Medulla oblongata (tissue), 1 donor: ENCODE results near the gene C12orf43.

Experiments used
- DNase-seq: peaks from one replicate; pipeline ENCODE4 v3.0.0-alpha.2; 2015; ENCODE audit errors: extremely low spot score

Gene C12orf43

GRCh38 chr12:121030576-121031212 is 14.4 kb upstream of the C12orf43 start:
- no peak for DNase-seq

DNA sequence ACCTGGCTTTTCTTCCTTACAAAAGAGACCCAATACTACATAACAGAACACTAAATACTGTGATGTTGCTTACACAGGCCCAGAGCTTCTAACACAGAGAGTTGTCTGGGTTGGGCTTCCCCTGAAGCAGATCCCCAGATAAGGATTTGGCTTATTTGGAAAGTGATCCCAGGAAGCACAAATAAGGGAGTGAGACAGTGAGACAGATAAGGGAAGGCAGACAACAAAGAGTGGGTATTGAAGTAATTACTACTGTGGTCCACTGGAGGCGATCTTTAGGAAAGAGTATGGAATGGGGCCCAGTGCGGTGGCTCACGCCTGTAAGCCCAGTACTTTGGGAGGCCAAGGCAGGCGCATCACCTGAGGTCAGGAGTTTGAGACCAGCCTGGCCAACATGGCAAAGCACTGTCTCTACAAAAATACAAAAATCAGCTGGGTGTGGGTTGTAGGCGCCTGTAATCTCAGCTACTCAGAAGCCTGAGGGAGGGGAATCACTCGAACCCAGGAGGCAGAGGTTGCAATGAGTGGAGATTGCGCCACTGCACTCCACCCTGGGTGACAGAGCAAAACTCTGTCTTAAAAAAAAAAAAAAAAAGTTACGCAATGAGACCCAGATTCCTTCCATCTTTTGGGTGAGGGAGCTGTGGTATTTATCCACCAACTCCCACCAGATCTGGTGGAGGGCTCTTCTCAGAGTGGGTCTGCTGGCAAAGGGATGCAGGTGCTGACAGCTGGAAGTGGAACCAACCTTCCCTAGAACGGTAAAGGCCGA is 10.2 kb upstream of the C12orf43 start:
- DNase-seq: no peak

DNA sequence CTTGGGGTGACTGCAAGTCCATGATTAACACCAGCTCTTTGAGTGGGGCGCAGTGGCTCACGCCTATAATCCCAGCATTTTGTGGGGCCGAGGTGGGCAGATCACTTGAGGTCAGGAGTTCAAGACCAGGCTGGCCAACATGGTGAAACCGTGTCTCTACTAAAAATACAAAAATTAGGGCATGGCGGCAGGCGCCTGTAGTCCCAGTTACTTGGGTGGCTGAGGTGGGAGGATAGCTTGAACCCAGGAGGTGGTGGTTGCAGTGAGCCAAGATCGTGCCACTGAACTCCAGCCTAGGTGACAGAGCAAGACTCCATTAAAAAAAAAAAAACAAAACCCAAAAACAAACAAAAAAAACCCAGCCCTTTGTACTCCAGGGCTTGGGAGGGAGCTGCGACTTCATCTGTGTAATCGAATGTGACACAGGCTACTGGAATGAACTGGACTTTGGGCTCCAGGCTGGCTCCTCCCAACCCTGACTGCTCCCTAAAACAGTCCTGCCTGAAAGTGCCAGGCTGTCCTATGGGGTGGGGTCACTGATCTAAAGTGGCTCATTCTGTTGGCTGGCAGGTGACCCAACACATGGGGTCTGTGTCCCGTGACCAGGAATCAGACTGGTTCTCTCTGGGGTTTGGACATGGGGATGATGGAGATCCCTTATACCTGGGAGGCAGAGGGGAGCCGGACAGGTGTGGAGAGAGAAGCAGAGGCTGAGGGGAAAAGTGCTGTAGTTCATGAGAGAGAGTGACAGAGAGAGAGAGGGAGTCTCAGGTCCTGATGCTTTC is 9.3 kb upstream of the C12orf43 start:
- no peak for DNase-seq

DNA sequence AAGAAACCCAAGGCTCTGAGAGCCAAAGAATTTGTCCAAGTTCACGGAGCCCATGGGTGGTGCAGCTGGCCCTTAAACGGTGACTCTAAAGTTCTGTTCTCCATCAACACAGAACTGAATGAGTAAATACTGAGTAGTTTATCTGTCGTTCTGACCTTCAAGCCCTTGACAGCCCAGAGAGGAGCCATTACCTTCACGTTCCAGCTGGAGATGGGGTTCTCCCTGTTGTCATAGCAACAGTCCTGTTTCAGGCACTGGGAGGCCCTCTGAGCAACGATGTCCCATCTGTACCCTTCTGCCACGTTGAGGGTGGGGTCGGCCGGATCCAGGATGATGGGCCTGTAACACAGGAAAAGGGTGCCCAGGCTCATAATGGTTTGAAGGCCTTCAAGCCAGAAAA is 7.5 kb upstream of the C12orf43 start:
- DNase-seq: no peak

DNA sequence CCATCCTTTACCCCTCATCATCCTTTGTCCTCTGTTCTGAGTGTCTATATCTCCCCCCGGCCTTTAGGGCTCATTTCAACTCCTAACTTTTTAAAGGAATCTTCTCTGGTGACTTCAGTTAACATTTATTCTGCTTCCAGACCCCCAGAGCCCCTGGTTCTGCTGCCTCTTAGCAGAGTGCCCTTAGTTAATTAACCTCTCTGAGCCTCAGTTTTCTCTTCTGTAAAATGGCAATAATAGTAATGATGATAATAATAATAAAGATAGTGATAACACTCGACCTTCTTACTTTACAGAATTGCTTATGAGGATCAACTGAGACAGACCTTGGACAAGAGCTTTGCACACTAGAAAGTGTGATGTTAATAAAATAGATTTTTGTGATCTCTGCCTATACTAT is 6.4 kb upstream of the C12orf43 start:
- no peak for DNase-seq

DNA sequence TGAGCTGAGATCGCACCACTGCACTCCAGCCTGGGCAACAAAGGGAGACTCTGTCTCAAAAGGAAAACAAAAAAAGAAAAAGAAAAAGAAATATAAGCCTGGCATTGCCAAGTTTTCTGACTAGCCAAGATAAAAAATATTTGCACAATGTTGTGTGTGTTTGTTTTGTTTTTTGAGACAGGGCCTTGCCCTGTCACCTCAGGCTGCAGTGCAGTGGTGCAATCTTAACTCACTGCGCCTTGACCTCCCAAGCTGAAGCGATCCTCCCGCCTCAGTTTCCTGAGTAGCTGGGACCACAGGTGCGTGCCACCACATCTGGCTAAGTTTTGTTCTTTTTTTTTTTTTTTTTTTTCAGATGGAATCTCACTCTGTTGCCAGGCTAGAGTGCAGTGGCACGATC is 5.5 kb upstream of the C12orf43 start:
- no peak for DNase-seq

DNA sequence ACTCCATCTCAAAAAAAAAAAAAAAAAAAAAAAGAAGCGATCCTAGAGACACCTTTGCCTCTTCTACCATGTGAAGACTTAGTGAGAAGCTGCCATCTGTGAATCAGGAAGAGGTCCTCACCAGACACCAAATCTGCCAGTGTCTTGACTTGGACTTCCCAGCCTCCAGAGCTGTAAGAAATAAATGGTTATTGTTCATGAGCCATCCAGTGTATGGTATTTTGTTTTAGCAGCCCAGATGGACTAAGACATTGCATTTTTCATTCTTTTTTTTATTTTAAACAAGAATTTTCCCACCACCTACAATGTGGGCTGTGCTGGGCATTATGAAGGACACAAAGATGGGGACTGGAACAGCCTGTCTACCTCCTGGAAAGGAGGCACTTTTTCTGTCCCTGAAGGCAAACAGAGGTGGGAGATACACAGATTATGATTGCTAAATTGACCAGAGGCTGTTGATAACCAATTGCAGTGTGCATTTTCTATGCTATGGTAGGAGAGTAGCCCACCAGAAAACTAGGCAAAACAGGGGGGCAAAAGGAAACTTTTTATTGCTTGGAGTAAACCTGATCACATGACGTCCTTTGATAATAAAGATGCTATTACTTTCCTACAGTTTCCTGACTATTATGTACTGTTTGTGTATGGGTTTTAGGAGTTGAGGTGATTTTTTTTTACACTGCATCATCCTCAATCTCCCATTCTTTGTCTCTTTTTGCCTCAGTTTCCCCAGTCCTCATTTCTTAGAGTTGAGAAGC is 2.8 kb upstream of the C12orf43 start:
- no peak for DNase-seq

GRCh38 chr12:121017966-121018491 is 1.7 kb upstream of the C12orf43 start:
- no peak for DNase-seq

- no peak for DNase-seq
Measured at GRCh38 chr12:121013715-121014114, 2.6 kb downstream of the C12orf43 start.

DNA sequence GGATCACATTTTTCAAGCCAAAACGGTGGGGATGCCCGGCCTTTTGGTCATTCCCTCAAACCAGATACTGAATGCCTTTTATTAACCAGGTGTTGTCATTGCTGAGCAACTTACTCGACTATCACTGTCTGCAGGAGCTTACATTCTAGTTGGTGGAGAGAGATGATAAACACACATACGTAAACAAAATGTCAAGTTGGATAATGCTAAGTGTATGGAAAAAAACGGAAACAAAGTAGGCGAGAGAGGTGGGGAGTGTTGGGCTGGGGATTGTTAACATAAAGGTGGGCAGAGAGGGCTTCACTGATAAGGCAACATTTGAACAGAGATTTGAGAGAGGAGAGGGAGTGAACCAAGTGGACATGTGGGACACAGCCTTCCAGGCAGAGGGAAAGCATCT is 4.5 kb downstream of the C12orf43 start:
- DNase-seq: no peak

- DNase-seq: no peak
Measured at GRCh38 chr12:121010860-121011259, 5.4 kb downstream of the C12orf43 start.

DNA sequence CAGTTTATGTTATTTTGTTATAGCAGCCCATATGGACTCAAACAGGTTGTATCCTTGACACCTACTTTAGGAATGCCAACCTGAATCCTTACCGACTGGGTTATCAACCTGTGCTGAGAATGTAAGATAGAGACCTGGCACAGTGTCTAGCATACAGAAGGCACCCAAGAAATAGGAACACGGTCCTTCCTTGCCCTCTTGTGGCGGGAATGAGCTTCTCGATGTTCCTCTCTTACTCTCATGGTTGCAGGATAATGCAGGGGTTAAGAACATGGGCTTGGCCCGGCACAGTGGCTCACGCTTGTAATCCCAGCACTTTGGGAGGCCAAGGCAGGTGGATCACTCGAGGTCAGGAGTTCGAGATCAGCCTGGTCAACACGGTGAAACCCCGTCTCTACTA is 6.5 kb downstream of the C12orf43 start:
- DNase-seq: peak; percentile 16

GRCh38 chr12:121008347-121009098 is 7.8 kb downstream of the C12orf43 start:
- DNase-seq: no peak

- peak; percentile 8 for DNase-seq
Measured at GRCh38 chr12:121005346-121005815, 10.9 kb downstream of the C12orf43 start.

DNA sequence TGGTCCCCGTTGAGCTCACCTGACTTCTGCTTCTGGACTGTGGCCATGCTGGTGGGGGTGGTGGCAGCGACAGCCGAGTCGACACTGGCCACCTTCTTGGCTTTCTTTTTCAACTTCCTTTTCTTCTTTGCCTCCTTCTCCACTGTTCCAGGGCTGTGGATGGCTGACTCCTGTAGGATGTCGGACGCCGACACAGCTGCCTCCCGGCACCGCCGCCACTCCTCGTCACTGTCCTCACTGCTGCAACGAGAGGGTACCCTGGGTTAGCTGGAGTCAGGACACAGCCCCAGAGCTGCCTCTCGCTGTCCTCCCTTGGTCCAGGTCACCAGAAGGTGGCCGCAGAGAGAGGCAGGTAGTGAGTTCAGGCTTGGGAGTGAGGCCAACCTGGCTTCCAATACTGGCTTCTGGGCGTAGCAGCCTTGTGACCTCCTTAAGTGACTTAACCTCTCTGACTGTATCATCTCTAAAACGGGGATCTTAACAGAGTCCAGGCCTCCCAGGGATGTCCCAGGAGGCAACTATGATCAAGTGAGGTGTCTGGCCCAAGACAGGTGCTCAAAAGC is 12.0 kb downstream of the C12orf43 start:
- no peak for DNase-seq

DNA sequence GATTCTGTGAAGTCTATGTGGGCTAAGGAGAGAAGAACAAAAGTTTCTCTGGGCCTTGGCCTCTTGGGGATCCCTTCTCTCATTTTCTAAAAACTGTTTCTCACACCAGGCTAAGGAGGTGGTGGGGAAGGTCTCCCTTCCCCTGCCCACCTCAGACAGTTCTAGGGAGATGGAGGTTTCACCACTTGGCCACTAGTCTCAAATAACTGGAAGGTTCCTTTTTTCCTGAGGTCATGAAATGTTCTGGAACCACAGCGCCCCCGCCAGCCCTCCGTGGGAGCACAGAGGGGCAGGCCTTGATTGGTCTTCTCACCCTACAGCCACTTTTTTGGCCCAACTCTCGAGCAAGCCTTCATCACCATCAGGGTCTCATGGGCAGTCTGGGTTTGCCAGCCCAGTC is 12.6 kb downstream of the C12orf43 start:
- DNase-seq: no peak

DNA sequence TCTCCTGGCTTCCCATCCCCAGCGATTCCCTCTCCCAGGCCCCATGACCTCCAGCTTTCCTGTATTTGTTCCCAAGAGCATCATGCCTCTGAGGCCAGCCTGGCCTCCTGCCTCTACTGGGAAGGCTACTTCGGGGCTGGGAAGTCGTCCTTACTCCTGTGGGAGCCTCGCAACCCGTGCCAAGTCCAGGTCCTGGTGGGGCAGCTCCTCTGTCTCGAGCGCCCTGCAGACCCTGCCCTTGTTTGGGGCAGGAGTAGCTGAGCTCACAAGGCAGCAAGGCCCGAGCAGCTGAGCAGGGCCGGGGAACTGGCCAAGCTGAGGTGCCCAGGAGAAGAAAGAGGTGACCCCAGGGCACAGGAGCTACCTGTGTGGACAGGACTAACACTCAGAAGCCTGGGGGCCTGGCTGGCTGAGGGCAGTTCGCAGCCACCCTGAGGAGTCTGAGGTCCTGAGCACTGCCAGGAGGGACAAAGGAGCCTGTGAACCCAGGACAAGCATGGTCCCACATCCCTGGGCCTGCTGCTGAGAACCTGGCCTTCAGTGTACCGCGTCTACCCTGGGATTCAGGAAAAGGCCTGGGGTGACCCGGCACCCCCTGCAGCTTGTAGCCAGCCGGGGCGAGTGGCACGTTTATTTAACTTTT is 14.3 kb downstream of the C12orf43 start:
- no peak for DNase-seq

GRCh38 chr12:121001060-121001459 is 15.2 kb downstream of the C12orf43 start:
- no peak for DNase-seq

- DNase-seq: no peak
Measured at GRCh38 chr12:121000530-121000929, 15.8 kb downstream of the C12orf43 start.
